GM12801 (cell line): Measurements from ENCODE around the gene FAM167B.

ENCODE experiments used
- TF ChIP-seq, protein P1 (sequence below): IDR thresholded peaks from one replicate; pipeline ENCODE4 v1.5.1; 2011; ENCODE audit warnings: control low read depth; ENCODE audit not compliant: insufficient read length; ENCODE audit errors: extremely low read depth

FAM167B gene

DNA sequence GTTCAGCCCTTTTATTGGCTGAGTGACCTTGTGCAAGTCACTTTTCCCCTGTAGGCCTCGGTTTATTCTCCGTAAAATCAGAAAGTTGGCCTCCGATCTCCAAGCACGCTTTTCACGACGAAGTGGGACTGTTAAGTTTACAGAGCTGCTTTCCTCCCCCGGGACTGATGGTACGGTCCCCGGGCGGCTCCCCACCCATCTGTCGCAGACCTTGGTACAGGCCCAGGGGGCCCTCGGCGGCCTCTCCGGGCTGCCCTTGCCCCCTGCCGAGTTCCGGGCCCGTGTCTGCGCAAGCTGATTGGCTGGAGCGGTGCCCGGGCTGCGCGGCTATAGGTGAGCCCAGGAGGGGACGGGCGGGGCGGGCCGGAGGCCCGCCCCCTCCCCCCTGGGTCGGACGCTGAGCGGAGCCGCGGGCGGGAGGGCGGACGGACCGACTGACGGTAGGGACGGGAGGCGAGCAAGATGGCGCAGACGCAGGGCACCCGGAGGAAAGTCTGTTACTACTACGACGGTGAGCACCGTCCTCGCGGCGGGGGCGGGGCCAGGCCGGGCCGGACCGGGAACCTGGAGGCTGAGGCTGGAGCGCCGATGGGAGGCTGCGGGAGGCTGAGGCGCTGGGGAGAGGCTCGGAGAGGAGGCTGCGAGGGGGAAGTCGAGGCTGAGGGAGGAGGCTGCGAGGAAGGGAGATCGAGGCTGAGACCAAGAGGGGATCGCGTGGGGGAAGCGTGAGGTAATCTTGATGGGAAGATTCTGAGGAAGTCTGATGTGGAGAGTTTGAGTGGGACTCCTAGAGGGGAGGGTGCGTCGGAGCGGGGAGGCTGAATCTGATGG lies 44.9 kb downstream of the FAM167B start, which contains the start of gene HDAC1:
Gene HDAC1 (plus strand): TSS at position 376 of the 831 bp plus-strand sequence. CDS start 87 bp downstream, at position 463.
- TF ChIP-seq, protein P1, sequence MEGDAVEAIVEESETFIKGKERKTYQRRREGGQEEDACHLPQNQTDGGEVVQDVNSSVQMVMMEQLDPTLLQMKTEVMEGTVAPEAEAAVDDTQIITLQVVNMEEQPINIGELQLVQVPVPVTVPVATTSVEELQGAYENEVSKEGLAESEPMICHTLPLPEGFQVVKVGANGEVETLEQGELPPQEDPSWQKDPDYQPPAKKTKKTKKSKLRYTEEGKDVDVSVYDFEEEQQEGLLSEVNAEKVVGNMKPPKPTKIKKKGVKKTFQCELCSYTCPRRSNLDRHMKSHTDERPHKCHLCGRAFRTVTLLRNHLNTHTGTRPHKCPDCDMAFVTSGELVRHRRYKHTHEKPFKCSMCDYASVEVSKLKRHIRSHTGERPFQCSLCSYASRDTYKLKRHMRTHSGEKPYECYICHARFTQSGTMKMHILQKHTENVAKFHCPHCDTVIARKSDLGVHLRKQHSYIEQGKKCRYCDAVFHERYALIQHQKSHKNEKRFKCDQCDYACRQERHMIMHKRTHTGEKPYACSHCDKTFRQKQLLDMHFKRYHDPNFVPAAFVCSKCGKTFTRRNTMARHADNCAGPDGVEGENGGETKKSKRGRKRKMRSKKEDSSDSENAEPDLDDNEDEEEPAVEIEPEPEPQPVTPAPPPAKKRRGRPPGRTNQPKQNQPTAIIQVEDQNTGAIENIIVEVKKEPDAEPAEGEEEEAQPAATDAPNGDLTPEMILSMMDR, result no peak
